HG02884 (cell line): ENCODE data around the gene SLC32A1.

Experiments used
- ATAC-seq: cut with Tn5 transposase; IDR thresholded peaks from one replicate; pipeline ENCODE4 v1.9.1; 2021; ENCODE audit warnings: mild to moderate bottlenecking, moderate library complexity; ENCODE audit not compliant: unreplicated experiment

Gene SLC32A1, protein sequence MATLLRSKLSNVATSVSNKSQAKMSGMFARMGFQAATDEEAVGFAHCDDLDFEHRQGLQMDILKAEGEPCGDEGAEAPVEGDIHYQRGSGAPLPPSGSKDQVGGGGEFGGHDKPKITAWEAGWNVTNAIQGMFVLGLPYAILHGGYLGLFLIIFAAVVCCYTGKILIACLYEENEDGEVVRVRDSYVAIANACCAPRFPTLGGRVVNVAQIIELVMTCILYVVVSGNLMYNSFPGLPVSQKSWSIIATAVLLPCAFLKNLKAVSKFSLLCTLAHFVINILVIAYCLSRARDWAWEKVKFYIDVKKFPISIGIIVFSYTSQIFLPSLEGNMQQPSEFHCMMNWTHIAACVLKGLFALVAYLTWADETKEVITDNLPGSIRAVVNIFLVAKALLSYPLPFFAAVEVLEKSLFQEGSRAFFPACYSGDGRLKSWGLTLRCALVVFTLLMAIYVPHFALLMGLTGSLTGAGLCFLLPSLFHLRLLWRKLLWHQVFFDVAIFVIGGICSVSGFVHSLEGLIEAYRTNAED

GRCh38 chr20:38723848-38724625 is at the start of gene SLC32A1:
Gene SLC32A1, plus strand, starts transcription at chr20:38724486. Its CDS starts 239 bp downstream, at chr20:38724725.
- no peak for ATAC-seq

GRCh38 chr20:38674765-38675133 is 49.5 kb upstream of the SLC32A1 start:
- no peak for ATAC-seq

DNA sequence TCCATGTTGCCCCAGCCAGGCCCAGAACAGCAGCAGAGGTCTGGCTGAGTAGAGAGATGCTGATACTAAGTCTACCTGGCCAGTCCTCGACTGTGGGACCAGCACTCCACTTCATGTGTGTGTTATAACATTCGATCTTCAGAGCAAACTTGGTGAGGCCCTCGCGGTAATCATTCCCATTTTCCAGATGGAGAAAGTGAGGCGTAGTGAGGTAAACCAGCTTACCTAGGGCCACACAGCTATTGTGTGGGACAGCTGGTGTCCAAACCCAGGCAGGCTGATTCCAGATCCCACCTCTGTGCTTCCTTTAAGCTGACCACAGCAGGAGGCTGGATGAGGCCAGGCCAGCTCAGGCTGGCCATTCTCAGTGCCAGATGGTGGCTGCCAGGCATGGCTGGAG is 47.7 kb upstream of the SLC32A1 start:
- ATAC-seq: no peak

DNA sequence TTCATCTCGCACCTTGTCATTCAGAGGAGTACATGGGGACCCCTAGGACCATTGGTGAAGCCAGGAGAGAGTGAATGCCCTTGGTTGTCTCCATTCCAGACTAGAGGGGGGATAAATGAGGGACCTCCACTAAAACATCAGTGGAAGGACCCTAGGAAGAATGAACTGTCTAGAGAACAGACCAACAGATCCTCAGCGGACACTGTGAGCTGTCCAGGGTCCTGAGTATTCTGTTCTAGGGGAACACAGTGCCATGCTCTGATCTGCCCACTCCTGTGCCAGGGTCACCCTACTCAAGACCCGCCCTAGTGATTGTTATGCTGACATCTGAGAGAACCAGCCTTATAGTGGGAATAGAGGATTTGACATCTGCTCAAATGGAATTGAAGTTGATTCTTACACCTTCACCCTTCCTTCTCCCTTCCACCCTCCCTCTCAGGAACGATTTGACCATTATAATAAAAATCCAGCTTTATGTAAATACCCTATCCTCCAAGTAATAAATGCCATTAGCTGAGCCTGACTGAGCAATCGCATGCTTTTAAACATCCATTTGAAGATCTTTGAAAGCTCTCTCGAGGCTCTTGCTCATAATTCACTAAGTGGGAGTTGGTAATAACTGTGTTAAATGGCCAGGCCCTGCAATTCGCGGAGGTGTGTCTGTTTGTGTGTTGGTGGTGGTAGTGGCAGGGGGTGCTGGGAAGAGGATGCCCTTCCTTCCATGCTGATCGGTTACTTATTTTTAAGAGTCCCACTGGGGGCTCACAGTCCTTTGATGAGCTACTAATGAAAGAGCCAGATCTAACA is 43.6 kb upstream of the SLC32A1 start:
- ATAC-seq: no peak

GRCh38 chr20:38685271-38685670 is 39.0 kb upstream of the SLC32A1 start:
- no peak for ATAC-seq

DNA sequence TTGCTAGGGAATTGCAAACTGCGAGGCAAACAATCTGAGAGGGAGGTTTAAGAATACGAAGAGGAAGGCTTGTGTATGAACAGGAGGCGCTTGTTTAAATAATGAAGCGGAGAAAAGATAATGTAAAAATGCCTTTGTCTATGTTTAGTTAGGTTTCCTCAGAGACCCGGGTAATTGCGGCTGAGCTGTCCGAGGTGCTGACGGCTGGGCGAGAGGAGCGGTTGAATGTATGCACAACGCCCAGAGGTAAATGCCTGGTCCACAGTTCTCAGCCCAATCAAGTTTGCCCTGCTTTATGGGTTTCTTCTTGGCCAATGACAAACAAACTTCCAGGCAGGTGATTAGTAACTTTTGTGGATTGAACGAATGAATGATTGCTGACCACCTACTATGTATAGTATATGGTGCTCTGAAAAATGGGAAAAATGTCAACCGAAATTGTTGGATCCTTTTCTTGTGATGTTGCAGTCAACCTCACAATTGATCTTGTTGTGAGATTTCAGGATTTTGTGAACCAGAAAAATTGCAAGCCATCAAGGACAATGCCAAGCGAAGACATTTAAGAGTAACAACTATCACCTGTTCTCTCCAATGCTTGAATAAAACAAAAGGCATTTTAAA is 38.3 kb upstream of the SLC32A1 start:
- no peak for ATAC-seq

DNA sequence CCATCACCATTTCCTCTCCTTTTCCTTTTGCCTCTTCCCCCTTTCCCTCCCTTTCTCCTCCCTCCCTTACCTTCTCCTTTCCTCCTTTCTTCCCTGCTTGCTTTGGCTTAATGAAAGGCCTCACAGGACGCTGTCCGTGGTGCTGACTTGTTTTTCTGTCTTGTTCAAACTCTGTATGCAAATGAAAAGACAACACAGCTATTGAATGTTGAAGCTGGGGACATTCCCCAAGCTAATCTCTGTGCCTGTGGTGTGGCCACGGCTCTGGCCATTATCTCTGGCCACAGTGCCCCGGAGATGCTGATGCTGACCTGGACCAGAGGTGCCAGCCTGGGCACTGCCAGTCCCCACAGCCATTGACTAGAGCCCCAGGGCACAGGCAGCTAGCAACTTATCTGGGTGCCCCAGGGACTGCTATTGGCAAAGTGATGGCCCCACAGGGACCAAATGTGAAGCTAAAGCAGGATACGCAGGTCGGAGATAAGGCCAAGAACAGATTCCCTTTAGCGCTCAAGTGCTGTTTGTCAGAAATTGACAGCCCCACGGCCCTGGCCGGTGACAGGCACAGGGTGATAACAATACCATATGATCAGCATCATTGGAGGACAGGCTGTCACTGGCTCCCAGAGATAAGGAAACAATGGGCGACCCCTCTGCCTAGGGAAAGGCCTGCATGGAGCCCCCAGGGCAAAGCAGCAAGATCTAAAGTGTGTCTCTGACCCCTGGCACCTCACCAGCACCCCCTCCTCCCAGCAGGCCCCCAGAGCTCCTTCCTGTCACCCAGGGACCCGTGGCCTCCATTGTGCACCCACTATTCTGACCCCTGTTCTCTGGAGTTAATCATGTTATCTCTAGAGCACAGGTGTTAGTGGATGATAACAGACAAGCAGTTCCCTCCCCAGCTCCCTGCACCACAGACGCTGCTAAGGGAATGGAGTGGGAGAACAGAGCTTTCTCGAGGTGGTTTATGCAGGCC is 31.6 kb upstream of the SLC32A1 start:
- ATAC-seq: no peak

GRCh38 chr20:38697306-38697705 is 27.0 kb upstream of the SLC32A1 start:
- no peak for ATAC-seq

DNA sequence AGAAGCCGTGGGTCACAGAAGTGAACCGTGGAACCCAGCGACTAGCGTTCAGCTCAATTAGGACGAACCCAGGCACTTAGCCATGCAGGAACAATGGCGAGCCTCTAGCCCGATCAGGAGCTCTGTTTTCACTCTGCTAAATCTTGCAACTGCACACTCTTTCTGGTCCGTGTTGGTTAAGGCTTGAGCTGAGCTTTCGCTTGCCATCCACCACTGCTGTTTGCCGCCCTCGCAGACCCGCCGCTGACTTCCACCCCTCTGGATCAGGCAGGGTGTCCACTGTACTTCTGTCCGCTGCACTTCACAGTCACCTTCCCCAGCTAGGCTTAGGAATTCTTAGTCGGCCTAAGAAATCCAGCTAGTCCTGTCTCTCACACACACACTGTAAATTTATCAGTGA is 25.7 kb upstream of the SLC32A1 start:
- ATAC-seq: no peak

GRCh38 chr20:38700141-38700540 is 24.1 kb upstream of the SLC32A1 start:
- no peak for ATAC-seq

DNA sequence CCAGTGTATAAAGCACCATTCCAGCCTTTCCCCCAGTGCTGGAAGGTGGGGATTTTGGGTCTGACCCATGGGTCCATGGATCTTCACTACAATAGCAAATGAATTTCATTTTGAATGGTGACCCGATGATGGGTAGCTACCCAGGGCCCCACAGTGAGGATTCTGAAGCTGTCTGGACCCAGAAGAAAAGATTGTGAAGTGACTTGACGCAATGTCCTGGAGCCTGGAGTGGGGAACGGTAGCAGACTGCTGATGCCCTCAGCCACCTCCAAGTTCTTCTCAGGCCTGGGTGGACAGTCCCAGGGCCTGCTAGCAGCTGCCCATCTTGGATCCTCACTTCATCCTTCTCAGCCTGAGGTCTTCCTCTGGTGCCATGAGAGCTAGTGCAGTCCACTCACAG is 23.4 kb upstream of the SLC32A1 start:
- ATAC-seq: no peak

DNA sequence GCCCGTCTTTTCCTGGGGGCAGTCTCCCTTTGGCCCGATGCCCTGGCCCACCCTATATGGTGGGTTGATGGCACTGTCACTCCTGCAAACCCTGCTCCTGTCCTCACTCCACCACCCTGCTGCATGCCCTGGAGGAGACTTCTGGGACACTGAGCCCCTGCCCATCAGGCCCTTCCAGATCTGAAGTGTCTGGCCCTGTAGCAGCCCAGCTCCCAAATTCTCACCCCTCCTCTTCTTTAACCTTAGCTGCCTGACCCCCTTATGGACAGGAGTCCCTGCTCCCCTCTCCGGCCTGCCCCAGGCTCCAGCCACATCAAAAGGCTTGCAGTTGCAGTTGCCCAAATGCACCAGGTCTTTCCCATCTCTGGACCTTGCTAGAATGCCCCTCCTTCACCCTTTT is 20.8 kb upstream of the SLC32A1 start:
- no peak for ATAC-seq

- ATAC-seq: no peak
Measured at GRCh38 chr20:38704136-38704535, 20.1 kb upstream of the SLC32A1 start.

GRCh38 chr20:38706509-38706908 is 17.8 kb upstream of the SLC32A1 start:
- no peak for ATAC-seq

GRCh38 chr20:38714308-38714707 is 10.0 kb upstream of the SLC32A1 start:
- no peak for ATAC-seq

GRCh38 chr20:38715646-38716045 is 8.6 kb upstream of the SLC32A1 start:
- ATAC-seq: no peak

DNA sequence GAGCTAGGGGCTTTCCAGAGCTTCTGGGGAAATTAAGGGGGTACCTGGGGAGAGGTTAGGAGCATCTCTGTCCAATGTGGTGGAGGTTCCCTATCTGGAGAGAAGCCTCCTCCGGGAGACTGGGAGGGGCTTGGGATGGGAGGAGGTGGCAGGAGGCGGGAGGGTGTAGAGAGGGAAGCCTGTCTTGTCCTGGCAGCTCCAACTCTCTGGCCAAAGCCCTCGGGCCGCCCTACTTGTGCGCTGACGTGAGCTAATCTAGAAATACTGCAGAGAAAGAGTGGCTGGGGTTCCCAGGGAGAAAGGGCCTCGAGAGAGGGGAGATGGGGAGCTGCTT is 1.6 kb upstream of the SLC32A1 start:
- no peak for ATAC-seq

- no peak for ATAC-seq
Measured at GRCh38 chr20:38723017-38723847, 1.1 kb upstream of the SLC32A1 start.

DNA sequence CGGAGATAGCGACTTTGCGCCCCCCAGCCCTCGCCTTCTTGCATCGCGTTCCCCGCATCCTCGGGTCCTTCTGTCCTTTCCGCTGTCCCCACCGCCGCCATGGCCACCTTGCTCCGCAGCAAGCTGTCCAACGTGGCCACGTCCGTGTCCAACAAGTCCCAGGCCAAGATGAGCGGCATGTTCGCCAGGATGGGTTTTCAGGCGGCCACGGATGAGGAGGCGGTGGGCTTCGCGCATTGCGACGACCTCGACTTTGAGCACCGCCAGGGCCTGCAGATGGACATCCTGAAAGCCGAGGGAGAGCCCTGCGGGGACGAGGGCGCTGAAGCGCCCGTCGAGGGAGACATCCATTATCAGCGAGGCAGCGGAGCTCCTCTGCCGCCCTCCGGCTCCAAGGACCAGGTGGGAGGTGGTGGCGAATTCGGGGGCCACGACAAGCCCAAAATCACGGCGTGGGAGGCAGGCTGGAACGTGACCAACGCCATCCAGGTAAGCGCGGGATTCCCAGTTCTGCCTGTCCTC is 401 bp downstream of the SLC32A1 start:
- ATAC-seq: no peak
